Sigmoid colon (tissue), 4 donors: Measurements from ENCODE around the gene RAE1.

Experiments
- EP300 ChIP-seq, 4 donors: sonication (generic); formaldehyde crosslinking; IDR thresholded peaks; one replicate each; pipeline ENCODE4 v1.6.1; 2017; ENCODE audit warnings: antibody characterized with exemption in 4 of 4
- POLR2A ChIP-seq, 2 donors: fragments of 450-650 bp; IDR thresholded peaks; one replicate each; pipeline ENCODE4 v1.6.1; 2016; ENCODE audit warnings: antibody characterized with exemption in 2 of 2, mild to moderate bottlenecking in 2 of 2, moderate library complexity in 2 of 2
- POLR2AphosphoS5 ChIP-seq, 4 donors: sonication (generic); formaldehyde crosslinking; IDR thresholded peaks; one replicate each; pipeline ENCODE4 v1.6.1; 2017; ENCODE audit warnings: antibody characterized with exemption in 4 of 4
- TF ChIP-seq, protein P1 (sequence below), 4 experiments: fragments of 450-650 bp in 3 of 4; fragments of 200-600 bp in 1 of 4; IDR thresholded peaks; one replicate each; pipeline ENCODE4 v1.5.1; 2016 to 2019; ENCODE audit warnings: antibody characterized with exemption in 4 of 4, mild to moderate bottlenecking in 3 of 4, moderate library complexity in 2 of 4

DNA sequence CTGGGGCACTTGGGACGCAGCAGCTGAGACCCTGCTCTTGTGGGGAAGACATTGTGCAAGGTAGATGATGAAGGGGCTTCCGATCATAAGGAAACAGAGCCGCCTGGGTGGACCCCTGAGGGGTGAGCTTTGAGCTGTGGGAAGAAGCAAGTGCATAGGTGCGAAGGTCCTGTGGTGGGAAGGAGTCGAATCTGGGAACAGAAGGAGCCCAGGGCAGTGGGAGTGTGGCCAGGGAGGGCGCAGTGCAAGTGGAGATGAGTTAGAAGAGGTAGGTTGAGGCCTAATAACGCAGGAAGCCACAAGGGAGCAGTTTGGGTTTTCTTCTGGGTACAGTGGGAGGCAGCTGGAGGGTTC lies 50.5 kb downstream of the RAE1 start:
- TF ChIP-seq, protein P1, sequence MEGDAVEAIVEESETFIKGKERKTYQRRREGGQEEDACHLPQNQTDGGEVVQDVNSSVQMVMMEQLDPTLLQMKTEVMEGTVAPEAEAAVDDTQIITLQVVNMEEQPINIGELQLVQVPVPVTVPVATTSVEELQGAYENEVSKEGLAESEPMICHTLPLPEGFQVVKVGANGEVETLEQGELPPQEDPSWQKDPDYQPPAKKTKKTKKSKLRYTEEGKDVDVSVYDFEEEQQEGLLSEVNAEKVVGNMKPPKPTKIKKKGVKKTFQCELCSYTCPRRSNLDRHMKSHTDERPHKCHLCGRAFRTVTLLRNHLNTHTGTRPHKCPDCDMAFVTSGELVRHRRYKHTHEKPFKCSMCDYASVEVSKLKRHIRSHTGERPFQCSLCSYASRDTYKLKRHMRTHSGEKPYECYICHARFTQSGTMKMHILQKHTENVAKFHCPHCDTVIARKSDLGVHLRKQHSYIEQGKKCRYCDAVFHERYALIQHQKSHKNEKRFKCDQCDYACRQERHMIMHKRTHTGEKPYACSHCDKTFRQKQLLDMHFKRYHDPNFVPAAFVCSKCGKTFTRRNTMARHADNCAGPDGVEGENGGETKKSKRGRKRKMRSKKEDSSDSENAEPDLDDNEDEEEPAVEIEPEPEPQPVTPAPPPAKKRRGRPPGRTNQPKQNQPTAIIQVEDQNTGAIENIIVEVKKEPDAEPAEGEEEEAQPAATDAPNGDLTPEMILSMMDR (IDR thresholded peaks at IDR 0.05) = no peak
- TF ChIP-seq POLR2AphosphoS5 (IDR thresholded peaks at IDR 0.05) = no peak
- no peak for TF ChIP-seq POLR2A (IDR thresholded peaks at IDR 0.05)
- no peak for TF ChIP-seq EP300 (IDR thresholded peaks at IDR 0.05)
